HEK293T (cell line): ENCODE data around the gene WNT5A.
A peak's percentile ranks its signal among the peaks of the same experiment; 100 is the strongest.

Experiments
- CTCF ChIA-PET: fragments of 350-600 bp; formaldehyde crosslinking; extraction: SDS; loops from one replicate; lab custom pipeline; 2021; ENCODE audit warnings: antibody characterized with exemption, inconsistent platforms; lab: Yijun Ruan, JAX
- POLR2A ChIA-PET: fragments of 350-600 bp; formaldehyde crosslinking; extraction: SDS; loops from one replicate; lab custom pipeline; 2020; ENCODE audit warnings: antibody characterized with exemption, inconsistent platforms; lab: Yijun Ruan, JAX
- DNase-seq: peaks from one replicate; pipeline ENCODE4 v3.0.0; 2012; ENCODE audit warnings: mixed read lengths; ENCODE audit errors: extremely low spot score
- ARNT ChIP-seq: fragments of 450-650 bp; IDR thresholded peaks from 2 replicates; pipeline ENCODE4 v1.6.1; 2017; ENCODE audit warnings: mild to moderate bottlenecking
- BHLHE40 ChIP-seq: fragments of 450-650 bp; IDR thresholded peaks from 2 replicates; pipeline ENCODE4 v1.6.1; 2016; ENCODE audit warnings: mild to moderate bottlenecking, moderate library complexity, borderline replicate concordance
- CTBP1 ChIP-seq: fragments of 450-650 bp; IDR thresholded peaks from 2 replicates; pipeline ENCODE4 v1.6.1; 2016; ENCODE audit warnings: borderline replicate concordance
- ELF4 ChIP-seq: fragments of 450-650 bp; IDR thresholded peaks from 2 replicates; pipeline ENCODE4 v1.6.1; 2017; ENCODE audit warnings: antibody characterized with exemption
- FOXA1 ChIP-seq: fragments of 450-650 bp; IDR thresholded peaks from 2 replicates; pipeline ENCODE4 v1.6.1; 2016; ENCODE audit warnings: mild to moderate bottlenecking
- FOXK2 ChIP-seq: fragments of 450-650 bp; IDR thresholded peaks from 2 replicates; pipeline ENCODE4 v1.6.1; 2016; ENCODE audit warnings: mild to moderate bottlenecking
- FOXM1 ChIP-seq: fragments of 450-650 bp; IDR thresholded peaks from 2 replicates; pipeline ENCODE4 v1.6.1; 2017; ENCODE audit warnings: mild to moderate bottlenecking, borderline replicate concordance
- HDGF ChIP-seq: fragments of 450-650 bp; IDR thresholded peaks from 2 replicates; pipeline ENCODE4 v1.6.1; 2017; ENCODE audit warnings: antibody characterized with exemption, borderline replicate concordance
- L3MBTL2 ChIP-seq: fragments of 450-650 bp; conservative IDR thresholded peaks from 2 replicates; pipeline ENCODE4 v1.6.1; 2016; ENCODE audit warnings: mild to moderate bottlenecking
- LEF1 ChIP-seq: fragments of 450-650 bp; IDR thresholded peaks from 2 replicates; pipeline ENCODE4 v1.6.1; 2017; ENCODE audit warnings: mild to moderate bottlenecking, borderline replicate concordance
- NFRKB ChIP-seq: fragments of 450-650 bp; IDR thresholded peaks from 2 replicates; pipeline ENCODE4 v1.6.1; 2016; ENCODE audit warnings: mild to moderate bottlenecking, moderate library complexity
- SP1 ChIP-seq: fragments of 450-650 bp; IDR thresholded peaks from 2 replicates; pipeline ENCODE4 v1.6.1; 2017
- SUZ12 ChIP-seq: fragments of 450-650 bp; IDR thresholded peaks from 2 replicates; pipeline ENCODE4 v1.6.1; 2016; ENCODE audit warnings: mild to moderate bottlenecking
- TARDBP ChIP-seq: fragments of 450-650 bp; IDR thresholded peaks from 2 replicates; pipeline ENCODE4 v1.6.1; 2016
- ZNF384 ChIP-seq: fragments of 450-650 bp; IDR thresholded peaks from 2 replicates; pipeline ENCODE4 v1.6.1; 2016
- TF ChIP-seq, protein P1 (sequence below): fragments of 450-650 bp; IDR thresholded peaks from 2 replicates; pipeline ENCODE4 v1.6.1; 2016

Gene WNT5A

DNA sequence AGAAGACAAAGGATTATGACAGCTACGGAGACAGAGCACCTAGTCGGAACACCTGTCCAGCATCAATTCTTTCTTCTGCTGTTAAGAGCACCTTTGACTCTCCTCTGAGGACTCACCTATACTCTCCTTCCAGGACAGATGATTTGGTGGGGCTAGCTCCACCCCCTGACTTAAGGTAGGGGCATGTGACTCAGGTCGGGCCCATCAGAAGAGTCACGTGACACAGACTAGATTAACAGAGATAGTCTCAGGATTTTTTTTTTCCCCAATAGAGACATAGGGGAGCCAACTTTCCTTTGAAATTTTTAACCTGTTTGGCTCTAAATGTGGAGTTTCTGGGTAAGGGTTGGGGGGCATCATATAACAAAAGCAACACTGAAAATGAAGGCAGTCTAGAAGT lies 11.4 kb upstream of the WNT5A start:
- POLR2A ChIA-PET: no interaction called here
- CTCF ChIA-PET: no interaction called here
- TF ChIP-seq ZNF384 (no peak), SUZ12 (no peak), SP1 (no peak), FOXK2 (no peak), CTBP1 (no peak), NFRKB (no peak), FOXM1 (no peak), HDGF (no peak), LEF1 (no peak), FOXA1 (no peak), ARNT (no peak), ELF4 (no peak), TARDBP (no peak), BHLHE40 (no peak), L3MBTL2 (no peak)
- TF ChIP-seq, protein P1, sequence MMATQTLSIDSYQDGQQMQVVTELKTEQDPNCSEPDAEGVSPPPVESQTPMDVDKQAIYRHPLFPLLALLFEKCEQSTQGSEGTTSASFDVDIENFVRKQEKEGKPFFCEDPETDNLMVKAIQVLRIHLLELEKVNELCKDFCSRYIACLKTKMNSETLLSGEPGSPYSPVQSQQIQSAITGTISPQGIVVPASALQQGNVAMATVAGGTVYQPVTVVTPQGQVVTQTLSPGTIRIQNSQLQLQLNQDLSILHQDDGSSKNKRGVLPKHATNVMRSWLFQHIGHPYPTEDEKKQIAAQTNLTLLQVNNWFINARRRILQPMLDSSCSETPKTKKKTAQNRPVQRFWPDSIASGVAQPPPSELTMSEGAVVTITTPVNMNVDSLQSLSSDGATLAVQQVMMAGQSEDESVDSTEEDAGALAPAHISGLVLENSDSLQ: no peak
- DNase-seq: no peak

DNA sequence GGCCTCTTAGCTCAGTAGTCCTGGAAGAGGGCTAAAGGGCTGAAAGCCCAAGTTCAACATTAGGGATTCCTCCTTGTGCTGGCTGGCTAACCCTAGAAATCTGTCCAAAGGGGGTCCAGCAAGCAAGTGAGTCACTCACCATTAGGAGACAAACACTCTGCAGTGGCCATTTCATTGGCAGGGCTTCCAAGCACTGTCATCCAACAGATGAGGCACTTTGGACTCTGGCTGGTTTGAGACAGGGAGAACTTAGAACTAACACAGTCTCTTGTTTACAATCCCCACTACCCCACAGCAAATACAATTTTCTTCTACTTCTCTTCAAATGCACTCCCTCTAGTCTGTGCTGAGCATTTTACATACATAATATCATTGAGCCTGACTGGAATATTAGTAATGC lies 10.1 kb upstream of the WNT5A start:
- POLR2A ChIA-PET: no interaction called here
- CTCF ChIA-PET: no interaction called here
- no peak for DNase-seq
- TF ChIP-seq CTBP1 (no peak), ZNF384 (no peak), NFRKB (no peak), SUZ12 (no peak), FOXK2 (no peak), BHLHE40 (no peak), L3MBTL2 (no peak), LEF1 (no peak), ARNT (no peak), FOXM1 (no peak), FOXA1 (no peak), HDGF (no peak), SP1 (no peak), TARDBP (no peak), ELF4 (no peak)
- TF ChIP-seq, protein P1: no peak

DNA sequence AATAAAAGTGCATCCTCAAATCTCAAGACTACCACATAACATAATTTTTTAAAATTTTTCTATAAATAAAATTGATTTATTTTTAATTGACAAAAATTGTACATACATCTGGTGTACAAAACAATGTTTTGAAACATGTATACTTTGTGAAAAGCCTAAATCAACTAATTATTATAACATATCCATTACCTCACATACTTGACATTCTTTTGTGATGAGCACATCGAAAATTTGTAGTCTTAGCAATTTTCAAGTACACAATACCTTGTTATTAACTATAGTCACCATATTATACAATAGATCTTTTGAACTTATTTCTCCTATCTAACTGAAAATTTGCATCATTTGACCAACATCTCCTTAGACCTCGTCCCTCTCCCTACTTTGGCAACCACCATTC lies 7.9 kb upstream of the WNT5A start:
- ChIA-PET POLR2A (no interaction called here), CTCF (no interaction called here)
- no peak for DNase-seq
- TF ChIP-seq FOXM1 (no peak), LEF1 (no peak), FOXK2 (no peak), ARNT (no peak), SP1 (no peak), CTBP1 (no peak), TARDBP (no peak), HDGF (no peak), L3MBTL2 (no peak), NFRKB (no peak), FOXA1 (no peak), SUZ12 (no peak), BHLHE40 (no peak), ZNF384 (no peak)
- TF ChIP-seq, protein P1: no peak

DNA sequence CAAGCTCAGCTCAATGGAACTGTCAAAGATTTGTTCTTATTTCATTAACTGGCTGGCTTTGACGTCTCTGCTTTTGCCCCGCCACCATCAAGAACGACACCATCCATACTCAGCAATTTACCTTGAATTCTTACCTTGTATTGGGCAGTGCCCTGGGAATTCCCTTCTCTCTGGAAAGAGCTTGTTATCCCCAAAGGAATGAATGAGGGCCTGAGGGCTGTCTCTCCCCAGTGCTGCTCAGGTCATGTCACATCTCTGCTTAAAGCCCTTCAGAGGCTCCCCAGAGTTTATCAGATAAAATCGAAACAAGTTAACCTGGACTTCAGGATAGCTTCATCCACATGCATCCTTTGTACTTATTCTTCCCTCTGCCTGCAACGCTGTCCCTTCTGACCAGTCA lies 5.9 kb upstream of the WNT5A start:
- ChIA-PET POLR2A (interaction anchor here (1.0 to 1.1 kb wide), 2 partner anchors 9 to 19 kb away, joined by 3 to 5 read pairs; no protein-coding TSS in a partner anchor), CTCF (interaction anchor here (0.9 kb wide), 1 partner anchor 122 kb away, joined by 3 read pairs; no protein-coding TSS in a partner anchor)
- TF ChIP-seq TARDBP: no peak
- no peak for TF ChIP-seq L3MBTL2
- TF ChIP-seq SP1: no peak
- no peak for TF ChIP-seq FOXK2
- TF ChIP-seq ELF4: no peak
- TF ChIP-seq, protein P1: no peak
- TF ChIP-seq FOXM1: no peak
- TF ChIP-seq FOXA1: no peak
- no peak for TF ChIP-seq NFRKB
- TF ChIP-seq LEF1: no peak
- TF ChIP-seq HDGF: no peak
- no peak for TF ChIP-seq ARNT
- no peak for DNase-seq

DNA sequence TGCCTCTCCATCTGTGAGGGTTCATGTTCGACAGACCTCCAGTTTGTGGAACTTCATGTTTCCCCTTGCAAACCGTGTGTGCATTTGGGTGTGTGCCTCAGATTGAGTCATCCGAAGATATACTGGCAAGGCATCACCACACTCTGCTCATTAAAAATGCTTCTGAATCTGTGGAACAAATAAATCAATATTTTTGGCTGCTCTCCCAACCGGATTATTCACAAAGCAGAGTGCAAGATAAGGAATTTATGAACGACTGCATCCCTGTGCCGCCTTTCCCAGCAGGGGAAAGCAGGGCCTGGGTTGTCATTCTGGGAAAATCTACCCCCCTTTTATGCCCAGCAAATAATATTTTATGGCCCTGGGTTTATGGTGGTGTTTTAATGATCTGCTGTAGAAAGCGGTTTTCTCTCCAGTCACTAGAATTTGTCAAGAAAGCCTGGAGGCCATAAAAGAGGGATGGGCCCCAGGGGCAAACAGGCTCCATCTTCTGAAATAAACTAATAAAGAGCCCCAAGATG lies 4.2 kb upstream of the WNT5A start:
- CTCF ChIA-PET: no interaction called here

More for the DNA sequence above, 4.2 kb upstream of the WNT5A start:
- TF ChIP-seq ZNF384: no peak
- TF ChIP-seq, protein P1: peak; percentile 86
- no peak for DNase-seq
- POLR2A ChIA-PET: interaction anchor here (1.1 kb wide), 1 partner anchor 23 kb away, joined by 3 read pairs; no protein-coding TSS in a partner anchor
